Naive thymus-derived CD4-positive, alpha-beta T cell (primary cell): ENCODE results near the gene IGSF6. TPM values are rescaled to one million over a fixed set of nuclear protein-coding genes. Genes with fewer than 3 reads are reported as not detected.
"Not testable (repeated sequence)": the region's sequence is repeated elsewhere in the genome, so short reads cannot be mapped to it uniquely, and the experiment has no call there.

Experiments
- ATAC-seq: fragments of 150-1000 bp; cut with Tn5 transposase; 2 replicates; pipeline ENCODE4 v1.10.0; 2021; ENCODE audit warnings: mild to moderate bottlenecking, moderate library complexity
- CTCF ChIA-PET: fragments of 350-600 bp; sonication (Branson Sonifier 250); formaldehyde crosslinking; loops from one replicate; lab custom pipeline; 2021; ENCODE audit warnings: antibody characterized with exemption; lab: Charles Lee
- POLR2A ChIA-PET: fragments of 350-600 bp; sonication (Branson Sonifier 250); formaldehyde crosslinking; loops from one replicate; lab custom pipeline; 2021; ENCODE audit warnings: antibody characterized with exemption, inconsistent platforms; lab: Charles Lee
- DNase-seq, 9 donors: peaks; one replicate each; pipeline versions ENCODE4 v3.0.0 to v3.0.0-alpha.2; 2020 to 2022; ENCODE audit warnings: mixed read lengths in 1 of 9
- H3K27ac ChIP-seq: one replicate; pipeline ENCODE4 v1.7.0; 2013; ENCODE audit warnings: mild to moderate bottlenecking, low read depth, low read length, moderate library complexity
- H3K27me3 ChIP-seq, 2 donors: one replicate each; pipeline ENCODE4 v1.7.0; 2013; ENCODE audit warnings: low read length in 2 of 2, mild to moderate bottlenecking in 2 of 2, moderate library complexity in 2 of 2; ENCODE audit not compliant: control insufficient read depth in 2 of 2, insufficient read depth in 2 of 2
- H3K36me3 ChIP-seq, 3 experiments: 1 replicate in 2 of 3; 2 replicates in 1 of 3; pipeline ENCODE4 v1.7.0; 2013; ENCODE audit warnings: low read length in 3 of 3, mild to moderate bottlenecking in 3 of 3, moderate library complexity in 1 of 3; ENCODE audit not compliant: insufficient read depth in 3 of 3, control insufficient read depth in 2 of 3
- H3K4me1 ChIP-seq, 2 donors: one replicate each; pipeline ENCODE4 v1.7.0; 2013; ENCODE audit warnings: low read length in 2 of 2, mild to moderate bottlenecking in 2 of 2, moderate library complexity in 1 of 2; ENCODE audit not compliant: control insufficient read depth in 2 of 2, insufficient read depth in 2 of 2
- H3K4me3 ChIP-seq: 2 replicates; pipeline ENCODE4 v1.7.0; 2013; ENCODE audit warnings: mild to moderate bottlenecking, low read length
- H3K9me3 ChIP-seq, 3 experiments: 1 replicate in 2 of 3; 2 replicates in 1 of 3; pipeline ENCODE4 v1.7.0; 2013; ENCODE audit warnings: low read length in 3 of 3; ENCODE audit not compliant: control insufficient read depth in 2 of 3
- H3K27ac Mint-ChIP-seq, 9 donors: one replicate each; pipeline ENCODE4 v1.8.0; 2020 to 2022; ENCODE audit warnings: mixed read lengths in 9 of 9, mild to moderate bottlenecking in 8 of 9, moderate library complexity in 5 of 9, inconsistent platforms in 2 of 9
- H3K27me3 Mint-ChIP-seq, 5 donors: one replicate each; pipeline ENCODE4 v1.8.0; 2021 to 2022; ENCODE audit warnings: mixed read lengths in 5 of 5, mild to moderate bottlenecking in 1 of 5
- H3K36me3 Mint-ChIP-seq, 5 donors: one replicate each; pipeline ENCODE4 v1.8.0; 2020 to 2022; ENCODE audit warnings: mixed read lengths in 5 of 5, mild to moderate bottlenecking in 3 of 5, inconsistent platforms in 1 of 5
- H3K4me1 Mint-ChIP-seq, 7 donors: one replicate each; pipeline ENCODE4 v1.8.0; 2020 to 2022; ENCODE audit warnings: mixed read lengths in 7 of 7, mild to moderate bottlenecking in 3 of 7, inconsistent platforms in 1 of 7
- H3K4me3 Mint-ChIP-seq, 10 donors: one replicate each; pipeline ENCODE4 v1.8.0; 2020 to 2022; ENCODE audit warnings: mild to moderate bottlenecking in 10 of 10, mixed read lengths in 10 of 10, moderate library complexity in 6 of 10, inconsistent platforms in 2 of 10
- H3K9me3 Mint-ChIP-seq, 11 donors: one replicate each; pipeline ENCODE4 v1.8.0; 2020 to 2022; ENCODE audit warnings: mixed read lengths in 11 of 11, mild to moderate bottlenecking in 4 of 11, inconsistent platforms in 1 of 11, moderate library complexity in 1 of 11
- intact Hi-C, 2 donors: fragments of 100-400 bp; cut with micrococcal nuclease; formaldehyde crosslinking; loops; one replicate each; pipeline ENCODE4 v1.15.1; 2023
- polyA plus RNA-seq, 2 donors: library from polyadenylated mRNA; unstranded; fragments of 300-500 nt; fragmentation: Illumina TruSeq; gene quantifications; one replicate each; pipeline ENCODE4 v1.2.3, GENCODE V29; 2021
- total RNA-seq, 6 experiments: library from RNA in 5 of 6; stranded (reverse) in 5 of 6; gene quantifications; 1 replicate in 5 of 6; 2 replicates in 1 of 6; pipeline ENCODE4 v1.2.3 and lab custom pipeline; 2021 to 2026

IGSF6 gene
- total and polyA plus RNA-seq, 7 experiments from 2014 or later = 0.33 to 25.7 (median 2.3) TPM

DNA sequence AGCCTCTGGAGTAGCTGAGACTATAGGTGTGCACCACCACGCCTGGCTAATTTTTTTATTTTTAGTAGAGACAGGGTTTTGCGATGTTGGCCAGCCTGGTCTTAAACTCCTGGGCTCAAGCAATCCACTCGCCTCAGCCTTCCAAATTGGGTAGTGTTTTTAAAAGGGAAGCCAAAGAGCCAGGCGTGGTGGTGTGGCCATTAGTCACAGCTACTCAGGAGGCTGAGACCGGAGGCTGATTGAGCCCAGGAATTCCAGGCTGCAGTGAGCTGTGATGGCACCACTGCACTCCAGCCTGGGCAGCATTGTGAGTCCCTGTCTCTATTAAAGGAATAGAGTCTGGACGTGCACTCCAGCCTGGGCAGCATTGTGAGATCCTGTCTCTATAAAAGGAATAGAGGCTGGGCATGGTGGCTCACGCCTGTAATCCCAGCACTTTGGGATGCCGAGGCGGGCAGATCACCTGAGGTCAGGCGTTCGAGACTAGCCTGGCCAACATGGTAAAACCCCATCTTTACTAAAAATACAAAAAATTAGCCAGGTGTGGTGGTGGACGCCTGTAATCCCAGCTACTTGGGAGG, 2.5 kb downstream of the IGSF6 start:
- H3K9me3 ChIP-seq, ATAC-seq, DNase-seq, H3K27ac ChIP-seq, H3K9me3 Mint-ChIP-seq, H3K27me3 ChIP-seq, H3K36me3 Mint-ChIP-seq, H3K36me3 ChIP-seq, H3K4me3 Mint-ChIP-seq, POLR2A ChIA-PET, H3K27me3 Mint-ChIP-seq, H3K4me3 ChIP-seq: not testable (repeated sequence)
- H3K4me1 Mint-ChIP-seq = peaks cover 19 to 61% (median 49%) of the 10 kb centered on the region in 7 donors
- CTCF ChIA-PET = interaction anchor here (0.7 to 1.9 kb wide), 2 partner anchors 7 to 27 kb away, joined by 3 to 7 read pairs; no protein-coding TSS in a partner anchor
- intact Hi-C loops = loop anchor here in 1 of 2 donors (2.0 to 10.0 kb wide), 2 partner anchors 125 to 539 kb away; no protein-coding TSS in a partner anchor
- peak overlapping the region in 1 of 9 donors; percentile 8 for H3K27ac Mint-ChIP-seq
- peaks cover 39 to 40% of the 10 kb centered on the region in 2 donors for H3K4me1 ChIP-seq

DNA sequence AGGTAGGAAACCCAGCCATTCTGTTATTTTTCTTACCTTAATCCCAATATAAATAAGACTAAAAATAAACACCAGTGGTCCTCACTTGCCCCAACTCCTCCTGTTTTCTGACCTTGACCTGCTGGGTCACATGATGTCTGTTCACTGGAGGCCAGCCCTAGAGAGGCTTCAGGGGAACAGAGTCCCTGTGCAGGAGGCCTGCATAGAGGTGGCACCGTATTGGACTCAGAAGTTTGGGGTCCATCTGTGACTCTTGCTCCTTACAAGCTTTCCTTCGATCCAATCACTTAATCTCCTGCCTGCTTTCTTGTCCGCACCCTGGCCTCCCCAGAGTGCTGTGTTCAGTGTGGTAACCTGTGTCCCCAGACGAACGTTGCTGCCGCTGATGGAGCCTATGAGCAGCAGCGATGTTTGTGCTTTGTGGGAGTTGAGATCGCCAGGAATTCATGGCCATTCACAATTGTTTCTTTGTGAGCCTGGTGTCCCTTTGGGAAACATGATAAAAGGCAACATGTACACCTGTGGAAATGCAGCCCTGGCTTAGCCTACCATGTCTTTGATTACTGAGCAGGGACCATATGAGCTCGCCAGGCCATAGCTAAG, 4.7 kb downstream of the IGSF6 start:
- H3K27ac Mint-ChIP-seq = peak overlapping the region; percentile 91 to 97 (median 95)
- H3K4me1 Mint-ChIP-seq = peaks cover 26 to 73% (median 60%) of the 10 kb centered on the region in 7 donors

DNA sequence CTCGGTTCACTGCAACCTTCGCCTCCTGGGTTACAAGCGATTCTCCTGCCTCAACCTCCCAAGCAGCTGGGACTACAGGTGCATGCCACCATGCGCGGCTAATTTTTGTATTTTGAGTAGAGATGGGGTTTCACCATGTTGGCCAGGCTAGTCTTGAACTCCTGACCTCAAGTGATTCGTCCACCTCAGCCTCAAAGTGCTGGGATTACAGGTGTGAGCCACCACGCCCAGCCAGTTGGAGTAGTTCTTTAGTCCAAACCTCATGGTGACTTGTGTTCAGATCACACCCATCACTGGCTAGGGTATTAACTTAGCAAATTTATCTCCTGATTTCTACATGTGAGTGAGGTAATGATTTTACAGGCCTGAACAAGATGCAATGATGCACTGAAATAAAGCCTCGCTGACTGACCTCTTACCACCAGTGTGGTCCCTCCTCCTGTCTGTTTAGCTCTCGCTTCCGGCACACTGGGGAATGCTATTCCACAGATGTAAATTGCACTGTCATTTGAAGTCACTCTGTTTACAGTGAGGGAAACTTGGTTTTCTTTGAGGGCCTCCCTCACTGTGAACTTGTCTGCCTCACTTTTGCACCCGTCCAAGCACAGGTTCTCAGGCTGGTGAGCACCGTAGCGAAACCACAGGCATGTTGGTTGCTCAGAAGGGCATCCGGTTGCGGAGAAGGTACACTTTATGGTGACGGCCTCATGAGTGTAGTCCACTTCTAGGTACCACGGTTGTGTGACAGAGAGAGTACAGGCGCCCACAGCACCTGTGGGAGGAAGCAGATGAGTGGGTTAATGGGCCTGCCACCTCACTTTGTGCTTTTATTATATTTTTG, 5.5 kb downstream of the IGSF6 start:
- Mint-ChIP-seq H3K4me1 (peaks cover 26 to 69% (median 56%) of the 10 kb centered on the region in 7 donors), H3K9me3 (no peaks in the 10 kb centered on the region), H3K36me3 (peaks cover 0 to 3% (median 0%) of the 10 kb centered on the region in 5 donors), H3K27me3 (no peaks in the 10 kb centered on the region), H3K4me3 (peak overlapping the region; percentile 69 to 90 (median 81)), H3K27ac (peak overlapping the region; percentile 91 to 97 (median 95))
- DNase-seq = peak in 8 of 9 donors; percentile 66 to 79 (median 71)
- intact Hi-C loops = loop anchor here (1.0 to 10.0 kb wide), 3 partner anchors 14 to 544 kb away; no protein-coding TSS in a partner anchor
- ATAC-seq = peak; percentile 83
- H3K4me1 ChIP-seq = peaks cover 43 to 50% of the 10 kb centered on the region in 2 donors
- no peaks in the 10 kb centered on the region for H3K9me3 ChIP-seq
- H3K27me3 ChIP-seq = no peaks in the 10 kb centered on the region
- no peaks in the 10 kb centered on the region for H3K36me3 ChIP-seq
- peak overlapping the region; percentile 77 for H3K27ac ChIP-seq
- ChIA-PET CTCF (interaction anchor here (0.5 to 6.2 kb wide), 3 partner anchors 9 to 63 kb away, joined by 3 to 51 read pairs (median 3); no protein-coding TSS in a partner anchor), POLR2A (interaction anchor here (0.9 to 3.6 kb wide), 3 partner anchors 13 to 49 kb away, joined by 3 to 35 read pairs (median 17); partner anchors contain the start of gene METTL9)
- H3K4me3 ChIP-seq = peak overlapping the region; percentile 57

More for the DNA sequence above, 4.7 kb downstream of the IGSF6 start:
- POLR2A ChIA-PET = interaction anchor here (0.9 to 3.6 kb wide), 3 partner anchors 12 to 61 kb away, joined by 3 to 35 read pairs (median 3); partner anchors contain the start of gene METTL9
- Histone ChIP-seq H3K4me1 (peaks cover 43 to 50% of the 10 kb centered on the region in 2 donors), H3K27me3 (no peaks in the 10 kb centered on the region), H3K36me3 (peaks cover 0 to 4% (median 0%) of the 10 kb centered on the region in 3 experiments), H3K27ac (peak overlapping the region; percentile 77), H3K4me3 (no peak overlapping the region), H3K9me3 (no peaks in the 10 kb centered on the region)
- no peaks in the 10 kb centered on the region for H3K9me3 Mint-ChIP-seq
- ATAC-seq (no peak), DNase-seq (no peak)
- CTCF ChIA-PET = interaction anchor here (0.5 to 6.2 kb wide), 5 partner anchors 9 to 62 kb away, joined by 3 to 51 read pairs (median 3); no protein-coding TSS in a partner anchor
- H3K36me3 Mint-ChIP-seq = peaks cover 0 to 3% (median 0%) of the 10 kb centered on the region in 5 donors
- intact Hi-C loops = loop anchor here (1.0 to 10.0 kb wide), 4 partner anchors 14 to 543 kb away; no protein-coding TSS in a partner anchor
- H3K27me3 Mint-ChIP-seq = no peaks in the 10 kb centered on the region
- H3K4me3 Mint-ChIP-seq = peak overlapping the region; percentile 21 to 86 (median 72)

DNA sequence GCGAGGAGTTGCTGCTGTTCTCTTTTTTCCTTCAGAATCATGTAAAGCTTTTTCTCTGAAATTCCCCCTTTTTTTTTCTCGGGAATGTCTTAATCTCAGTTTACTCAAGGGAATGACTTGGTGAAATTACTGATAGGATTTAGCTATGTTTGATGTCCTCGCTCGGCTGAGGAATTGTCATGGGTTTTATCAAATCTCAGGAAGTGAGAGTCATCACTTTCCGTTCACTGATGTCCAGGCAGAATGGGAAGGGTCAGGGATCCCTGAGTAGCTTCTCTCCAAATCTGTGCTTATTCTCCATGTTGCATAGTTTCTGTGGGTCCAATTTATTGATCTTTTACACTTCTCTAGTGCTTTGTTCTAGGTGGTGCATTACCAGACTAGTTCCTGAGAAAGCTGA, 6.3 kb downstream of the IGSF6 start:
- DNase-seq = no peak
- Mint-ChIP-seq H3K27me3 (no peaks in the 10 kb centered on the region), H3K36me3 (peaks cover 0 to 3% (median 0%) of the 10 kb centered on the region in 5 donors), H3K4me3 (peak overlapping the region; percentile 37 to 90 (median 81)), H3K9me3 (no peaks in the 10 kb centered on the region), H3K27ac (peak overlapping the region; percentile 91 to 97 (median 95)), H3K4me1 (peaks cover 26 to 62% (median 50%) of the 10 kb centered on the region in 7 donors)
- H3K9me3 ChIP-seq = no peaks in the 10 kb centered on the region
- POLR2A ChIA-PET = interaction anchor here (0.7 to 3.6 kb wide), 7 partner anchors 16 to 62 kb away, joined by 3 to 35 read pairs (median 5); partner anchors contain the start of gene METTL9
- H3K27me3 ChIP-seq = no peaks in the 10 kb centered on the region
- no peak for ATAC-seq
- no peaks in the 10 kb centered on the region for H3K36me3 ChIP-seq
- H3K27ac ChIP-seq = peak overlapping the region; percentile 77
- peak overlapping the region; percentile 57 for H3K4me3 ChIP-seq
- intact Hi-C loops = loop anchor here (2.0 to 10.0 kb wide), 2 partner anchors 121 to 545 kb away; no protein-coding TSS in a partner anchor
- peaks cover 43 to 50% of the 10 kb centered on the region in 2 donors for H3K4me1 ChIP-seq
- CTCF ChIA-PET = interaction anchor here (1.1 to 6.2 kb wide), 5 partner anchors 10 to 62 kb away, joined by 3 to 51 read pairs (median 4); no protein-coding TSS in a partner anchor

DNA sequence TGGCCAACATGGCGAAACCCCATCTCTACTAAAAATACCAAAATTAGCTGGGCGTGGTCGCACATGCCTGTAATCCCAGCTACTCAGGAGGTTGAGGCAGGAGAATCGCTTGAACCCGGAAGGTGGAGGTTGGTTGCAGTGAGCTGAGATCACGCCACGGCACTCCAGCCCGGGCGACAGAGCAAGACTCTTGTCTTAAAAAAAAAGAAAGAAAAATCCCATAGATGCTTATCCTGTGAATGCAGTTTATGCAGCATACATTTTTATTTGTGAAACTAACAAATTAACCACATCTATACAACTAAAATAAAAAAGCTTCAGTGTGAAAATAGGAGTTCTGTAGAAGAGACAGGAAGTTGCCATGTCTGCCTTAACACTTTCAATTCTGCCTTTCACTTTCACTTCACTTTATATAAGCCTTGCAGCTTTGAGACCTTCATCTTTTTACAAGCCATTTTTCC, 7.1 kb downstream of the IGSF6 start:
- no peaks in the 10 kb centered on the region for H3K27me3 ChIP-seq
- peak overlapping the region; percentile 66 to 90 (median 81) for H3K4me3 Mint-ChIP-seq
- peaks cover 41 to 53% of the 10 kb centered on the region in 2 donors for H3K4me1 ChIP-seq
- ATAC-seq = peak; percentile 64
- POLR2A ChIA-PET = interaction anchor here (0.6 to 3.6 kb wide), 12 partner anchors 12 to 547 kb away, joined by 3 to 35 read pairs (median 4); partner anchors contain the start of gene METTL9
- no peaks in the 10 kb centered on the region for H3K36me3 ChIP-seq
- H3K9me3 Mint-ChIP-seq = no peaks in the 10 kb centered on the region
- CTCF ChIA-PET = interaction anchor here (0.6 to 6.2 kb wide), 7 partner anchors 11 to 63 kb away, joined by 3 to 51 read pairs (median 4); no protein-coding TSS in a partner anchor
- H3K4me1 Mint-ChIP-seq = peaks cover 30 to 62% (median 54%) of the 10 kb centered on the region in 7 donors
- no peaks in the 10 kb centered on the region for H3K9me3 ChIP-seq
- intact Hi-C loops = loop anchor here (1.0 to 10.0 kb wide), 7 partner anchors 12 to 1504 kb away; partner anchors contain the start of genes METTL9 (in 2 of the 2), THUMPD1 (in 1 of the 2), UQCRC2 (in 1 of the 2) and USP31 (in 1 of the 2)
- DNase-seq = peak in 7 of 9 donors; percentile 54 to 78 (median 71)
- peak overlapping the region; percentile 57 for H3K4me3 ChIP-seq
- peak overlapping the region; percentile 77 for H3K27ac ChIP-seq
- H3K27ac Mint-ChIP-seq = peak overlapping the region; percentile 91 to 97 (median 95)
- peaks cover 0 to 5% (median 0%) of the 10 kb centered on the region in 5 donors for H3K36me3 Mint-ChIP-seq
- no peaks in the 10 kb centered on the region for H3K27me3 Mint-ChIP-seq
